Activated CD8-positive, alpha-beta memory T cell treated with anti-CD3 and anti-CD28 coated beads for 48 hours (primary cell): Measurements from ENCODE around the gene RPL22L1.
"Not testable (repeated sequence)": the region's sequence is repeated elsewhere in the genome, so short reads cannot be mapped to it uniquely, and the experiment has no call there.

Experiments
- DNase-seq, 3 experiments: peaks; one replicate each; pipeline ENCODE4 v3.0.0-alpha.2; 2020; ENCODE audit warnings: low read depth in 2 of 3, low spot score in 2 of 3

RPL22L1 gene

GRCh38 chr3:170830580-170830979 lies 39.4 kb downstream of the RPL22L1 start:
- DNase-seq = no peak

GRCh38 chr3:170829546-170830272 lies 40.3 kb downstream of the RPL22L1 start:
- DNase-seq = no peak

GRCh38 chr3:170826047-170826446 lies 43.9 kb downstream of the RPL22L1 start:
- no peak for DNase-seq

GRCh38 chr3:170823562-170823961 lies 46.4 kb downstream of the RPL22L1 start:
- DNase-seq = not testable (repeated sequence)

DNA sequence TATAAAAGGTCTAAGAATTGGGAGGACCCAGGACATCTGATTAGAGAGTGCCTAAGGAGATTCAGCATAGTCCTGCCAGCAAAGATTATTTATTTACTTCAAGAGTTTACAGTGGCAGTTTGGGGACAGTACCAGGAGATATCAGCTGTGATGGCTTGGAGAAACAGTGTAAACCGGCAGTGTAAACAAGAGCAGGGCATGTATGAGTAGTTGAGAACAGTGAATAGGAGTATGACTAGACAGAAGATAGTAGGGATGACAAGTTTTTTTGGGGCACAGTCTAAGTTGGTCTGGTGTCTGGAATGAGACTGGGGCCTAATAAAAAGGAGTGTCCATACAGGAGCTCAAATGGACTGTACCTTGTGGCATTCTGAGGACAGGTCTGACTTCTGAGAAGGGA lies 51.7 kb downstream of the RPL22L1 start:
- not testable (repeated sequence) for DNase-seq

GRCh38 chr3:170817471-170817870 lies 52.5 kb downstream of the RPL22L1 start:
- DNase-seq = not testable (repeated sequence)

GRCh38 chr3:170816841-170817240 lies 53.2 kb downstream of the RPL22L1 start:
- DNase-seq = no peak

GRCh38 chr3:170816341-170816740 lies 53.7 kb downstream of the RPL22L1 start:
- no peak for DNase-seq

- no peak for DNase-seq
These were observed 54.1 kb downstream of the RPL22L1 start for GRCh38 chr3:170815936-170816335.

GRCh38 chr3:170815340-170815739 lies 54.7 kb downstream of the RPL22L1 start:
- no peak for DNase-seq
